GM04503 (cell line): Measurements from ENCODE around the gene EPHX1.

ENCODE experiments used
- DNase-seq: peaks from one replicate; pipeline ENCODE4 v3.0.0-alpha.2; 2012; ENCODE audit warnings: low read depth

EPHX1 gene

GRCh38 chr1:225842788-225843425 is 33.0 kb downstream of the EPHX1 start:
- DNase-seq: no peak

GRCh38 chr1:225843426-225843795 is 33.5 kb downstream of the EPHX1 start:
- no peak for DNase-seq

GRCh38 chr1:225844236-225845061 is 34.5 kb downstream of the EPHX1 start:
- DNase-seq: no peak

GRCh38 chr1:225845097-225845496 is 35.2 kb downstream of the EPHX1 start:
- DNase-seq: no peak

- DNase-seq: no peak
Observed at GRCh38 chr1:225845571-225846259, 35.8 kb downstream of the EPHX1 start.

DNA sequence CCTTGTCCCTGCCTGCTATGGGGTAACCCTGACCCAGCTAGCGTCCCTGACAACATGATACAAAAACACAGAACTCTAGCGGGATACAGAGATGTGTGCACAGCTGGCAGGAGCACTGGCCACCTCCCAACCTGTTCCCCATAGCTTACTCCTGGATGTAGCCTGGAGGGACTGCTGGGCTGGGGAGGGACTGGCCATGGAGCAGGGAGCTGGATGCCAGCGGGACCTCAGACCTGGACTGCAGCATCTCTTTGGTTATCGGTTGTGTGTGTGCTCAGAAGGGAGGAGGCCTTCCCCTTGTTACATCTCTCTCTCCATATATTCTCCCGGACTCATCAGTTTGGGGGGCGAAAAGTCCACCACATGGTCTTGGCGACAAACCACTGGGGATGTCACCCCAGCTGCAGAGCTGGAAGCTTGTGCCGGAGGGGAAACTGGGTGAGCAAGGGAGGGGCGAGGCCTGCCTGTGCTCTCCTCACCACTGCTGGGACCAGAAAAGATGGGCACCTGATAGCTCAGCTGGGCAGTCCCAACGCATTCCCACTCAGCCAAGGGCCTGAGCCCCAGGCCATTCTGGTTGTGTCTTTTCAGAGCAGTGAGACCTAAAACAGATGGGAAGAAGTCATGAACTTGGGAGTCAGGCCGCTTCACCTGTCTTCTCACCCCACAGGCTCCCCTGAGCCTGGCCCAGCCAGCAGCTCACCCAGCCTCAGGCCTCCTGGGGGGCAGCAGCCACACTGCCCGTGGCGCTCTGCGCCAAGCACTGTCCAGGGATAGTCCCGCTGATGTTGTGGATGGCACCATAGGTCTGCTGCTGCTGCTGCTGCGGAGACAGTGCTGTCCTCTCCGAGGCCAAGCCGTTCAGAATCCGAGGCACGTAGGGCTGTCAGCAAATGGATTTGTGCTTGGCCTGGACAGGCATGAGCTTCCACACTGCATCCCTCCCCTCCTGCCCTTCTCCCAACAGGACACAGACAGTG is 36.7 kb downstream of the EPHX1 start:
- DNase-seq: no peak

DNA sequence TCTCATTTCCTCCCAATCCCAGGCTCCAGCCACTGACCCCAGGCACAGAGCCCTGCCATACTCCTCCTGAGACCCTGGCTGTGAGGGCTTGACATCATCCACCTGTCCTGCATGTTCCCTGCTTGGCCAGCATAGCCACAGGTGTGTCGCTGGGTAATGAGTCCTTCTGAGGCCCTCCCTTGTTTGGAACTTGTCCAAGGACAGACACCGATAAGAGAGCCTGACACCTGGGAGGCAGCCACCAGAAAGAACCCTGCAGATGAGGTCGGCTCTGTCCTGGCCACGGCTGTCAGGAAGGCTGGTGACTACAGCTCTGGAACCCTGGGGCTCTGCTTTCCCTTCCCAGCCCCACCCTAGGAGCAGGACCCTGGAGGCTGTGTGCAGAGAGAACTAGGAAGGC is 37.7 kb downstream of the EPHX1 start:
- no peak for DNase-seq

- no peak for DNase-seq
Observed at GRCh38 chr1:225848030-225848955, 38.4 kb downstream of the EPHX1 start.

GRCh38 chr1:225849925-225850324 is 40.0 kb downstream of the EPHX1 start:
- DNase-seq: no peak

GRCh38 chr1:225850370-225850769 is 40.4 kb downstream of the EPHX1 start:
- no peak for DNase-seq

DNA sequence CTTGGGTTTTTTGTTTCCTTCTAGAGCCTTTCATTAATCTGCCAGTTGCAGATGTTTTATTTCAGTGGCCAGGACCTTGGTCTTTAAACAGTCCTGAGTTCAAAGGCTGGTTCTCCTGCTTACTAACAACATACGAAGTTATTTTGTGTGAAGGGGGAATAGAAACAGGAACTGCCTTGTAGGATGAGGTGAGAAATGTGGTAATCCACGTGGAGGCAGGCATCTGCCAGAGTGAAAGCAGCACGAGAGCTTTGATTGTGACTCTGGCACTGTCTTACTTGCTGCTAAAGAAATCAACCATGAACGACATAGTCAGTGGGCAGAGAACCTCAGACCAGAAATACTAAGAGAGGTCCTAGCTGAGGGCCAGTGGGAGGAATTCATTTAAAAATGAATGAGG is 41.9 kb downstream of the EPHX1 start:
- DNase-seq: no peak

- no peak for DNase-seq
Observed at GRCh38 chr1:225852413-225853124, 42.6 kb downstream of the EPHX1 start.

DNA sequence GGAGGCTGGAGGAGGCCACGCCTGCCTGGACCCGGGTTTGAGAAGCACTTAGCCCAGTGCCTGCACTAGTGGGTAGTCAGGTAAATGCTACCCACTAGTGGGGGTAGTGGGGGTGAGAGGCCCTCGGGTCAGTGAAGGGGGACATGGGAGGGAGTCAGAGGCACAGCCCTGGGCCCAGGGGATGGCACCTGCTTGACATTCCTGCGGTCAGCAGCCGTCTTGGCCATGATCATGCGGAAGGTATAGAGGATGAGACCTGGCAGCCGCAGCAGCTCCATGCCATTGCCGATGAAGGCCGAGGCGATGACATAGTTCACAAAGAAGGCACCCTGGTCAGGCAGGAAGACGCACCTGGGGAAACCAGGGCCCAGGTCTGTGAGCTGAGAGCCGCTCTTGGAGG is 43.5 kb downstream of the EPHX1 start:
- no peak for DNase-seq

- no peak for DNase-seq
Observed at GRCh38 chr1:225855503-225856300, 45.8 kb downstream of the EPHX1 start.

DNA sequence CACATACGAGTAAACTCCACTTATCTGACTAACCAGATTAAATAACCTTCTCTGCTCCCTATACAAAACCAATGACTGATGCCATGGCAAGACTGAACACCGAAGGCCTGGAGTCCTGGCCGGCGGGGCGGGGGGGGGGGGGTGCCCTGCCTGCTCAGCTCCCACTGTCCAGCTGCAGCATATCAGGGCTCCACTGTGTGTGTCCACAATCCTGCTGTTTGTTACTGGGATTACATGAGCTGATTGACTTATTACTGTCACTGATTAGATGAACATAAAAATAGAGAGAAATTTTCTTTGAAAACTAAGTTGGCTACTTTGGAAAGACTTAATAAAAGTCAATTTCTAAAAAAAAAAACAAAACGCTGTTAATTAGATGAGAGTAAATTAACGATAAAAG is 47.3 kb downstream of the EPHX1 start:
- DNase-seq: no peak

GRCh38 chr1:225859151-225859550 is 49.2 kb downstream of the EPHX1 start:
- DNase-seq: no peak

DNA sequence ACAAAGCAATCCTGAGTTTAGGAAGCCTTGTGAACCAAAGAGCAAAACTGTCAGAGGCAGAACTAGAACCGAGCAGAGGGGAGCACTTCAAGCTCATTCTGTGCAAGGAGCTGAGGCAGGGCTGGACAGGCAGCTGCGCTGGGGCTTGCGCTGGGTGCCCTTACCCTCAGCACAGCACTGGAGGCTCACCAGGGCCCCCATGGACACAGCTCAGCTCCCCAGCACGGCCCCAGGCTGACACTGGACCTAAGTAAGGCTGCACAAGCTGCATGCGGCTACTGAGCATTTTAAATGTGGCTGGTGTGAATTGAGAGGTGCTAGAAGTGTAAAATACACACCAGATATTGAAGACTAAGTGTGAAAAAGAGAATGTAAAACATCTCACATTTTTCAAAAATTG is 50.2 kb downstream of the EPHX1 start:
- no peak for DNase-seq

DNA sequence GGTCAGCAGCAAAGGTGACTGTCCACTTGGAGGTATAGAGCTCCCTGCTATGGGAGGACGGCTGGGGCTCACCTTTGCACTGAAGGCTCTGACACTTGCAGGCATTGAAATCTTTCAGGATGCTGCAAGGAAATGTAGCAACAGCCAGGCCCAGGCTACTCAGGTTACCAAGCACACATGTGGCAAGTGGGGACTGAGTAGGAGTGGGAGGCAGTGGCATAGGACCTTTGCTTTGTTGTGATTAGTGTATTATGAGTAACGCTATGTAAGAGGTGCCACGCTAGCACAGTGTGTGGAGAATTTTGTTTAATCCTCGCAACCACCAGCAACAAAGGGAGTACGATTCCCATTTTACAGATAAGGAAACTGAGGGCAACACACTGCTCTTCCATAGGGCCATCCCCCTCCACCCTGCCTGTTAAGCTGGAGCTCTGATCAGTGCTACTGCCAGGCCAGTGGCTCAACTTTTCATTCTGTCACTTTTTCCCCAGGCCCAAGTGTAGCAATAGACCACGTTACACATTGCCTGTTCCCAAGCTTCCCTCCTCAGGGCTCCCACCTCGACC is 51.0 kb downstream of the EPHX1 start:
- DNase-seq: no peak
